SKM-1 treated with dmso at 0.1 percent for 144 hours (cell line): ENCODE data around the gene DENND5B.
"Not testable (repeated sequence)": the region's sequence is repeated elsewhere in the genome, so short reads cannot be mapped to it uniquely, and the experiment has no call there.

Experiments
- DNase-seq: peaks from one replicate; lab custom pipeline; 2025; ENCODE audit not compliant: unreplicated experiment; lab: John Stamatoyannopoulos, UW

DENND5B gene

DNA sequence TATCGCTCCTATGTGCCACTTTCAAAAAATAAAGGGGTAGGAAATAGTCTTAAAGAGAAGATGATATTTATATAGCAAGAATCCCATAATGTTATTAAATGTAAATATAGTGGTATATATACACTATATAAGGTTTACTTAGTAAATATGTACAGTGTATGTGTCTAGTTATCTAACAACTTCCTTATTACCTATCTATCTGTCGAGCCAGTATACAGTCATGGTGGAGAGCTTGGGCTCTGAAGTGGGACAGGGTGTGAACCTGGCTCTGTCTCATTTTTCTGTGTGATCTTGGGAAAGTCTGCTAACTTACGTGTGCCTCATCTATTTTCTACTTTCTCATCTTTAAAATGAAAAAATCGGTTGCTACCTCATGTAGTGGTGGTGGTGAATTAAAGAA lies 202.2 kb downstream of the DENND5B start:
- DNase-seq: no peak

DNA sequence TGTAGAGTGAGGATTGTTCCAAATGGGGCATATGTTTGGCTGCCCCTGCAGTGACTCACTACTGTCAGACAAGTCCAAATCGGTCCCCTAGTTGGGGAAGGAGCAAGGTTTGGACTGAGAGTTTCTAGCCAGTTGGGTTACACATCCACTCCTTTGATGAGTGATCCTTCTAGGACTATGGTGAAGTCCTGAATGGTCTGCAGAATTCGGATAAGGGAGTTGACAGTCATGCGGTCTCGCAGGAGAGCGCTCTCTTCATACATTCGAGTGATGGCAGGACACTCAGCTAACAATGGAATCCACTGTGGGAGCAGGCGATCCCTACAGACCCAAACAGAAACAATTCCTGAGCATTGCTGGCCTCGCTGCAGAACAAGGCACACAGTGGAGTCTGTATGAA lies 203.5 kb downstream of the DENND5B start:
- DNase-seq: no peak

DNA sequence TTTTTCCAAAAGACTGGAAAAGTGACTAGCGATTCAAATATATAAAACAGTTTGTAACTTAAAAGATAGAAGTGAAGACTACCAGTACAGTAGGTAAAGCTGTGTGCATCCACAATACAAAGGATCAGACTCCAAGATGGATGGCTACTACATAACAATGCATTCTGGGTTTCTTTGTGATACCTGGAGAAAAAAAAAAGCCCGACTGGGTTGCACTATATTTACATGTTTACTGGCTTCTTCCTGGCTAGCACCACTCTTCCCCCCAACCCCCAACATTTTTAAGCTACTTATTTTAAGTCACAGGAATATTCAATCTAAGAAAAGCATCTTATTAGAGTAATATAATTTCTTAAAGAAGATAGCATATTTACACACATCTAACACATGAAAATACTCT lies 203.9 kb downstream of the DENND5B start:
- no peak for DNase-seq

DNA sequence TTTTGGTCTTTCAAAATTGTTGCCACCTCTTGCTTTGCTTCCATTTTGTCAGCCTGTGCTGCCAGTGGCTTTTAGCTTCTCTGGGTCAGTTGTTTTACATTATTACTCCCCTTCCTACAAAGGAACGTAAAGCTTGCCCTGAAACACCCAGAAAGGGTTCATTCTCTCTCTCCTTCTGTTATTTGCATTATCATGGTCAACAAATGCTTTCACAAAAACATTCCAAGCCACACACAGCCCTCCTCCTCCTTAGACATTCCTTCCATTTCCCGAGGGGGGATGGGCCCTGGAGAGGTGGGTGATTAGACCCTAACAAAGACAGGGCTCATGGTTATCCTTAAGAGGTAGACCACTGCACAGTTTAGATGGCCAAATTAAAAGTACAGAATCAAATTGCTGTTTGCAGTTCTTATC lies 204.6 kb downstream of the DENND5B start:
- DNase-seq: no peak

DNA sequence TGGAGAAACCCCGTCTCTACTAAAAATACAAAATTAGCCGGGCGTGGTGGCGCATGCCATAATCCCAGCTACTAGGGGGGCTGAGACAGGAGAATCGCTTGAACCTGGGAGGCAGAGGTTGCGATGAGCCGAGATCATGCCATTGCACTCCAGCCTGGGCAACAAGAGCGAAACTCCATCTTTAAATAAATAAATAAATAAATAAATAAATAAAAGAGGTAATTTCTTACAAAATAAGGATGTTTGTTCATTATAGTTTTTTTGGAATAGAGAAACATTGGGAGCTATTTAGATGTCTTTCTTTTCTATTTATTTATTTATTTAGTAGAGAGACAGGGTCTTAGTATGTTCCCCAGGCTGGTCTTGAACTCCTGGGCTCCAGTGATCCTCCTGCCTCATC lies 213.7 kb downstream of the DENND5B start:
- not testable (repeated sequence) for DNase-seq

DNA sequence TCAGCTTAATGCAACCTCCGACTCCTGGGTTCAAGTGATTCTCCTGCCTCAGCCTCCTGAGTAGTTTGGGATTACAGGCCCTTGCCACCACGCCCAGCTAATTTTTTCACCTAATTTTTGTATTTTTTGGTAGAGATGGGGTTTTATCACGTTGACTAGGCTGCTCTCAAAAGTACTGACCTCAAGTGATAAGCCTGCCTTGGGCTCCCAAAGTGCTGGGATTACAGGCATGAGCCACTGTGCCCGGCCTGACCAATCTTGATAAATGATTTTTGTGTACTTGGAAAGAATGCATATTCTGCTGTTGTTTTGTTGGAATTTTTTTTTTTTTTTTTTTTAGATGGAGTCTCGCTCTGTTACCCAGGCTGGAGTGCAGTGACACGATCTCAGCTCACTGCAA lies 215.5 kb downstream of the DENND5B start:
- not testable (repeated sequence) for DNase-seq

DNA sequence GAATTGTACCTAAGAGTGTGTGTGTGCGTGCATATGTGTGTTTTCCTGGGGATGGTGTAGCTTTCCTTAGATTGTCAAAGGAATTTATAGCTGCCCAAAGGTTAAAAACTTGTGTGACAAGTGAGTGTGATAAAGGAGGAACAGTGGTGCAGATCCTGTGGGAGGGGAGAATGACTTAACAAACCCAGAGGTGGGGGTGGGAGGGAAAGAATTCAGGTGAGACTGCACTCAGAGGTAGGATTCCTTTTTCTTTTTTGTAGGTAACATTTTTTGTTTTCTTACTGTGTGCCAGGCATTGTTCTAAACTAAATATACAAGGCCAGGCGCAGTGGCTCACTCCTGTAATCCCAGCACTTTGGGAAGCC lies 219.7 kb downstream of the DENND5B start:
- DNase-seq: no peak

DNA sequence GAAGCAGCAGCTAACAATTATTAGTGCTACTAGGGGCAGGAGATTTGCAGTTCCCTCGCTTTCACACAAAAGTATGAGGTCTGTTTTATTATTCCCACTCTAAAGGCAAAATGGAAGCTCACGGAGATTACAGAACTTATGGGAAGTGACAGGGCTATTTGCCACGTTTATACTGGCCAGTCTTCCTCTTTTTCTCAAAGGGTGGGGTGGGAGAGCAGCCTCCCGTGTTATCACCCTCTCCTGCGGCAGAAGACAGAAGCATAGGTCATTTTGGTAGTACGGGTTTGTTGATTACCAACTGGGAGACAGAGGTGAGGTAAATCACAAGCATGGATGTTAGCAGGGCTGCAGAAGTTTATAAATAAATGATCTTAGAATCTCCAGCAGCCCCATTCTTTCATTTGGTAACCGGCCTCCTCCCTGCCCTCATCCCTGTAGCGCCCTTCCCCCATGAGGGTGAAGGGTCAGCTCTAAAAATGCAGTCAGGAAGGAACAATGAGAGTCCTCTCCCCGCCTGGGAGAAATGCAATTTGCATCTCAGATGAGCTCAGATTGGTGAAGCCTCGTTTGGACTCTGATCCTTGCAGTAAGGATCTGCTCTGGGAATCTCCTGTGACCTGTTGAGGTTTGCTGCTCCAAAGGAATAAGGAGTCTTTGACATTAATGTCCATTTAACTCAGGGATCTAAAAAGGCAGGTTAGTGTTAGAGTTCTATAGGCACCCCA lies 220.2 kb downstream of the DENND5B start:
- no peak for DNase-seq

DNA sequence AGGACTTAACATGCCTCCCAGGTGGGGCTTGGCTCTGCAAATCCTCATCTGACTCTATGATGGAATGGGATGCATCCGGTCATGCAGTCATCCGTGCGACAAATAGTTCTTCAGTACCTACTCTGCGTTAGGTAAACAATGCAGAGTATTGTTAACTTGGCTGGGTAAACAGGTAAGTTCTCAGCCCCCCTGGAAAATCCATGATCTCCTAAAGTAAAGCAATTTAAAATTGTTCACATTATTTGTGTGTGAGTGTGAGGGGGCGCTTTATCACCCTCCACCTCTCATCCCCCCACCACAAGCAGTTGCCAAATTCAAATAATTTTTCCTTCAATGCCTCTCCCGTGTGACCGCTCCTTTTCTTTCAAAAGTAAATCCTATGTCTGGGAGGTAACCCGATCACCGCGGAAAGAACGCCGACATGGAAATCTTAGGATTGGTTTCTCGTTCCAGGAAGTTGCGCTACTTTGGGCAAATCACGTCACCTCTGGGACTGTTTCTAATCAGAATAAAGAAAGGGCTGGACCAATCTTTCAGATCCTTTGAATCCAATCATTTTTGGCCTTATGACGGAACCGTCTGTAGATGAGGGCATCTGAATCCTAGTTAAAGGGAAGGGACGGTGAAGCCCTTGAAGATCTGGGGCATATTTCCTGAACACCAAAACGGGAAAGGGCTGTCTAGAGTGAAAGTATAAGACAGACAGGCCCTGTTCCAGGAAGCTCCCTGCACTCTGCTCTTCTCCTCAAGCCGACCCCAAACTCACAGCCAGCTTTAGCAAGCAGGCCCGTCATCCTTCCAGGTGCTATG lies 221.0 kb downstream of the DENND5B start:
- no peak for DNase-seq

DNA sequence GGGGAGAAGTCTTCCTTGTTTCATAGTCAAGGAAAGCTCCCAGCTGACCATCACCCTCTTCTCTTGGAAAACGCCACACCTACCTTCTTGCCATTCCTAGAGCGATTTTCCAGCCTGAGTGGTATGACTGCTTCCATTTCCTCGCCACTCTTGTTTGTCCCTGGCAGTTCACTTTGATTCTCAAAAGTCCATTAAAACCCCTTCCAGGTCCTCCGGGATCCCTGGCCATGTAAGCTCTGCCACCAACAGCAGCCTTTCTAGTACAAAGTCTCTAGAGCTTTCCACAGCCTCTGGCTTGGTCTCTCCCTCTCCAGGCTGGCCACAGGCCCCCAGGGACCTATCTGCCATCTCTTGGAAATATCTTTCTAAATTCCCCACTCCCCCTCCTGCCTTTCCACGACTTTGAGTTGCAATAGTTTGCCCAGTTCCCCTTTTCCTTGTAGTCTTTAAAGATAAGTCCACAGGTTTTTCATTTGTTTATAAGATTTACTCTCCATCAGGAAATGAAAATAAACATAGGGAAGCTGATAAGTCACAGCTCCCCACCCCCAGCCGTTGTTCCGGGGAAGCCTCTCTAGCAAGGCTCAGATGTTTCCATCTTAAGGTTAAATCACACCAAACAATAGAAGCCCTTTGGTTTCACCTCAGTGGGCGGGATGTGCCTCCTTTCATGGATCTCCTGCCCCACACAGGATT lies 222.1 kb downstream of the DENND5B start:
- DNase-seq: no peak

DNA sequence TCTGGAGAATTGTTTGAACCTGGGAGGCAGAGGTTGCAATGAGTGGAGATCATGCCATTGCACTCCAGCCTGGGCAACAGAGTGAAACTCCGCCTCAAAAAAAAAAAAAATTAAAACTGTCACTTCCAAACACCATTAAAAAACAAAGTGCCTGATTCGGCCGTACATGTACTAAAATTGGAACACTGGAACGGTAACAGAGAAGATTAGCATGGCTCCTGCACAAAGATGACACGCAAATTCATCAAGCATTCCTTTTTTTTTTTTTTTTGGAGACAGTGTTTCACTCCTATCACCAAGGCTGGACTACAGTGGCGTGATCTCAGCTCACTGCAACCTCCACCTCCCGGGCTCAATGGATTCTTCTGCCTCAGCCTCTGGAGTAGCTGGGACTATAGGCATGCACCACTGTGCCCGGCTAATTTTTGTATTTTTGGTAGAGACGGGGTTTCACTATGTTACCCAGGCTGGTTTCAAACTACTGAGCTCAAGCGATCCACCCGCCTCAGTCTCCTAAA lies 224.8 kb downstream of the DENND5B start:
- DNase-seq: no peak

DNA sequence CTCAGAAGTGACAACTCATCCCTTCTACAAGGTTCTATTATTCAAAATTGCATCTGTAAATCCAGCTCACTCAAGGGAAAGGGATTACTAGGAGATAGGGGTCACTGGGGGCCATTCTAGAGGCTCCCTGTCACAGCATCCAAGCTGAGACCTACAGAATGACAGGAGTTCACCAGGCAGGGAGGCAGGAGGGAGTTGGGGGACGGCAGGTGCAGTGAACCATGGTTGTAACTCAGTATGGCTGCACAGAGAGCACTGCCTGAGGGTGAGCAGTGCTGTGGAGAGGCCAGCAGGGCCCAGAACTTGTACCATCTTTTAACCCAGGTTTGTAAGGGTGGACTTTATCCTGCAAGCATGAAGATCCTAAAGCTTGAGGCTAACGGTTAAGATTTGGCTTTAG lies 227.1 kb downstream of the DENND5B start:
- no peak for DNase-seq

DNA sequence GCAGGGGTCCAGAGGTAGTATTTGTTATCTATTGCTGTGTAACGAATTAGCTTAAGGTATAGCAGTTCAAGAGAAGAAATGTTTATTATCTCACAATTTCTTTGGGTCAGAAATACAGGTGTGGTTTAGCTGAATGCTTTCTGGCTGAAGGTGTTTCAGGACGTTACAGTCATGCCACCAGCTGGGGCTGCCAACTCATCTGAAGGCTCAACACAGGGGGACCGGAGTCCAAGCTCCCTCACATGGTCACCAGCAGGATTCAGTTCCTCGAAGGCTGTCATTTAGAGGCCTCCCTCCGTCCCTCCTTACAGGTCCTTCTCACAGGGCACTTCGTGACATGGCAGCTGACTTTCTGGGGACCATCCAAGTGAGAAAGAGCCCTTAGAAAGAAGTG lies 227.5 kb downstream of the DENND5B start:
- DNase-seq: no peak

DNA sequence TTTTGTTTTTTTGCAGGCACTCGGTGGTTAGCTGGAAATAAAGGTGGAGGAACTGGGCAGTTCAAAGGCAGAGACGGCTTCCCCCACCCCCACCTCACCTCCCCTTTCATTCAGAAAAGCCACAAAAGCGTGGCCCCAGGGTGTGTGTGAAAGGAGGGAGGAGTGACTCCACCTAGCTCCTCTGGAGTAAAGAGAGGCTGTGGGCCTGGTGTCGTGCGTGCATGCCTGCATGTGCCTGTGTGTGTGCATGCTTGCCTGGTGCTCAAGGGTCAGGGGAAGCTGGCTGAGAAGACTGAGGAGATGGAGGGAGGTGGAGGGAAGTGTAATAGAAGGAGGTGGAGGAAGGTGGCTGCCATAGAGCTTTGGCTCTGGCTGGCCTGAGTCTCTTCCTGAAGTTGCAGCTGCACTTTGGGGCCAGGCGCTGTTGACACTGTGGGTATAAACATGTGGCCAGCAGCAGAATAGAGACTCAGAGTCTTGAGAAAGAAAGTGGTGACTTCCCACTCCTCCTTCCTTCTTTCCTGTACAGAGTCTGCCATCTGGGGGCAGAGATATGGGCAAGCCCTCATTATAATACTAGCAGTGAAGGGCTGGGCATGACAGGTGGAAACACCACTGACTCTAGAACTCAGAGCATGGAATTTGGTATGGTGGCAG lies 228.0 kb downstream of the DENND5B start:
- peak; percentile 50 for DNase-seq

DNA sequence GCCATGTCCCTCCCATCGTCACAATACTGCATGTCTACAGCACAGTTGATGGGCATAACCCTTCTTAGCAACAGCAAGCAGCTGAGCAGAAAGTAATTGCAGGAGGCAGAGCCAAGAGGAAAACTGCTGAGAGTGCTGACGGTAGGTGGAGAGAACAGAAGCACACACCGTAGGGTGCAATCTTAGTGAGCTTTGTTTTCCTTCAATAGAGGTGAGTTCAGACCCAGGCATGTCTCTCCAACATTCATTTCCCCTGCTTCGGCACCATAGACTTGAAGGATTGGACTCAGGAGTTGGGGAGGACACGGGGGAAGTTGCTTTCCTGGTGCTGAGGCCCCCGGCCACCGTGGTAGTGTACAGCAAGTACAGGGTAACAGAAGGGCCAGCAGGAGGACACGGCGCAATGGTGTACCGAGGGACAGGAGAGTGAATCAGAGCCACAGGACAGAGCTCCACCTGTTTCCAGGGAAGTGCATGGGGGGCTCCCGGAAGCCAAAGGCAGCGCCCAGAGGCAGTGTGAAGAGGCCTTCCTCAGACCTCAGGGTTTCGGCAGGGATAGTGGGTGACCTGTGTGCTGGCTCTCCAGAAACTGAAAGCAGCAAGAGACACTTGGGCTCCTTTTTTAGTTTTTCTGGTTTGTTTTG lies 228.7 kb downstream of the DENND5B start:
- no peak for DNase-seq

DNA sequence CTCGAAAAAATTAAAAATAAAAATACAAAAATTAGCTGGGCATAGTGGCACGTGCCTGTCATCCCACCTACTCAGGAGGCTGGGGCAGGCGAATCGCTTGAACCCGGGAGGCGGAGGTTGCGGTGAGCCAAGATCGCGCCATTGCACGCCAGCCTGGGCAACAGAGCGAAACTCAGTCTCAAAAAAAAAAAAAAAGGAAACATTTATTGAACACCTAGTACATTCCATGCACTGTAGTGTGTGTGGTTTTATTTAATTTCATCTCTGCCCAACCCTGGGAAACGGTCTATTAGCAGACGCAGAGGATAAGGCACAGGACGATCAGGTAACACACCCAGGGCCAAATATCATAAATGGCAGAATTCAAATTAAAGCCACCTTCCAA lies 229.2 kb downstream of the DENND5B start:
- DNase-seq: no peak

DNA sequence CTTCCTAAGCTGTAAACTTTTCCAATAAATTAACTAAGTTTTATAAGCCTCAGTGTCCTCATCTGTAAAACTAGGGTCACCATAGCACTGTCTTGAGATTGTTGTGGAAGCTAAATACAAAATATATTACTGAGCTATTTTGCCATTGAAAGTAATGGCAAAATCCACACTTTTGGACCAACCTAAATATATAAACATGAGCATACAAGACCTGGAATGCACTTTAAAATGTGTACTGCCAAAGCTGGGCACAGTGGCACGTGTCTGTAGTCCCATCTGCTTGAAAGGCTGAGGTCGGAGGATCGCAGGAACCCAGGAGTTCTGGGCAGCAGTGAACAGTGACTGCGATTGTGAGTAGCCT lies 235.2 kb downstream of the DENND5B start:
- DNase-seq: no peak

DNA sequence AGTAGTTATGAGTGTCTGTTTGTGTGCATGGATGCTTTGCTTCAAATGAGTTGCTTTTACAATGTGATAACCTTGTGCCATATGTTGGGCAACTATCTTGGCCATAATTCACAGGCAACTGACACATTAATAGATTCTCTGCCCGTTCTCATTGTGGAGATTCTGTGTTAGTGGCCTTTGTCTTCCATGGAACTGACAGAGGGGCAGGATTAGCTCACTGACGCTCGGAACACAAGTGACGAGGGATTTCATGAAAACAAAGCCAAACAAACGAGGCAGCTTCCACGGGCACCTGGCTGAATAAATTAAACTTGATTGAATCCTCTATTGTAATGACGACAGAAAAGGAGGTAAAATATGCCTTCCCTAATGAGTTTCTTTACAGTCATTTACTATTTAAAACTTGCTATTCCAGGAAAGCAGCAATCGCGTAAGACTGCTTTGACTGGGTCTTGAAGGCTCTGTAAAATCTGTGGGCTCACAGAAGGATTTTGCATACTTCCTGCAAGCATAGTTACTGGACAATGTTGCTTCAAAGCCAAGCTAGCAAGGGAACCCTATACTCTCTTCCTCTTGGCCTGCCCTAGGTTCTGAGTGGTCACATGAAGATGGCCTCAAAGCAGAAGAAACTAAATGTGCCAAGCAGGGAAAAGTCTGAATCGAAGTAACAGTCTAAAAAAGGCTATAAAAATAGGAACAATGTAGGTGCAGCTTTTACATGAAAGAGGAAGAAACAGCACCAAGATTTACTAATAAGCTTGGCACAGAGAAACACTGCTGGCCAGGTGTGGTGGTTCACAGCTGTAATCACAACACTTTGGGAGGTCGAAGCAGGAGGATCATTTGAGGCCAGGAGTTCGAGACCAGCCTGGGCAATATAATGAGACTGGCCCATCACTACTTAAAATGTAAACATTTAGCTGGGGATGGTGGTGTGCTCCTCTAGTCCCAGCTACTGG lies 236.9 kb downstream of the DENND5B start:
- DNase-seq: peak; percentile 14

DNA sequence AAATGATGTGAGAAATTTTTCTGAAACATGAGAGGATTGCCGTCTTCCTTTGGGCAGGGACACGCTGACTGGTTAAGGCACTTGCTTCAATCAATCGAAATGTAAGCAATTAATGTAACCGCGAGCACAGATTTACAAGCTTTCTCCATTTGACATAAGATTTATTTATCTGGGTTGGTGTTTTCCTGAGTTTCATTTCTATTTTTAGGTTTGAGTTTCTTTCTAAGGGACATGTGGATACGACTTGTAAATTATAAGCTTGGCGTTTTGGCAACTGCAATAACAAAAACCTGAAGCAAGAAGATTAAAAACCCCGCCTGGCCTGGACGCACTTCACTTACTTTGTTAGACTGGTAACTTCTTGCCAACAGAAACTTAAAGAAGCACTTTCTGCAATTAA lies 244.7 kb downstream of the DENND5B start:
- no peak for DNase-seq

DNA sequence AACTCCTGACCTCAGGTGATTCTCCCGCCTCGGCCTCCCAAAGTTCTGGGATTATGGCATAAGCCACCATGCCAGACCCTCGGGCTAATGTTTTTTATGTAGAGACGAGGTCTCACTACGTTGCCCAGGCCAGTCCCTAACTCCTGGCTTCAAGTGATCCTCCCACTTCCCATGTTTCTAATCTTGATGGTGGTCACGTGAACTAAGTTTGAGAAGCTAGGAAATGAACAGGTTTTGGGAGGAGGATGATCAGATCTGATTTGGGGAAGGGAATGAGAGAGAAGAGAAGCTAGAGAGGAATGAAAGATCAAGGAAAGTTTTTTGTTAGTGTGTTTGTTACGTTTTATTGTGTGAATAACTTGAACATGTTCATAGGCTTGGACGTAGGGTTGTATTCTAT lies 247.8 kb downstream of the DENND5B start:
- no peak for DNase-seq
